Measurements from ENCODE around the gene POU2F1.

Gene POU2F1

DNA sequence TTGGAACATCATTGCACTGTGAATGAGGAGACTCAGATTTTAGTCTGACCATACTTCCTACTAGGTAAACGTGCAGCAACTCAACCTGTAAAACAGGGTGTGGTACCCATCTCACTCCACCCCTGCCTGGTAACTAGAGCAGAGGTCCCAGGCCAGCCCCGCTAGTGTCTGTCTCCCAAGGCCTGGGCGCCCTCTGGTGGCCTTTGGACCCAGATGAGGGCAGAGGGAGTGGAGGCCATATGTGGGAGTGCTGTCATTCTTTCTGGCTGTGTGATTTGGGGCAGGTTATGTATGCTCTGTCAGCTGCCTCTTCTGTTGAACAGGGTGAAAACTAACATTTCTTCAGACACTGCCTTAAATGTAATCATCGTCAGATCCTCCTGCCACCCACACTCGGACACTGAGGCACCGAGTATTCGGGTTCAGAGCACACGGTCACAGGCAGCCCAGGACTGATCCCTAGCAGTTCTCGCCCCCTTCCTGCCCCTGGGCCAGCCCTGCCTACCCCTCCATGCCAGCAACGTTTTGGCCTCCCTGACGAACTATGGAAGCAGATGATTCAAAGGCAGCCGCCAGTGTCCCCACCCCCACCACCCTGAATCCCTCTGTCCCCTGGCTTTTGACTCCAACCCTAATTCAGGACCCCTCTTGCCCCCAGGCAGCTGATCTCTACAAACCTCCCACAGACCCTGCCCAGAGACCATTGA lies 221.6 kb downstream of the POU2F1 start:
- DNase-seq (ENCODE audit: low read depth in 2 of 2) = peak; percentile 13 to 19

DNA sequence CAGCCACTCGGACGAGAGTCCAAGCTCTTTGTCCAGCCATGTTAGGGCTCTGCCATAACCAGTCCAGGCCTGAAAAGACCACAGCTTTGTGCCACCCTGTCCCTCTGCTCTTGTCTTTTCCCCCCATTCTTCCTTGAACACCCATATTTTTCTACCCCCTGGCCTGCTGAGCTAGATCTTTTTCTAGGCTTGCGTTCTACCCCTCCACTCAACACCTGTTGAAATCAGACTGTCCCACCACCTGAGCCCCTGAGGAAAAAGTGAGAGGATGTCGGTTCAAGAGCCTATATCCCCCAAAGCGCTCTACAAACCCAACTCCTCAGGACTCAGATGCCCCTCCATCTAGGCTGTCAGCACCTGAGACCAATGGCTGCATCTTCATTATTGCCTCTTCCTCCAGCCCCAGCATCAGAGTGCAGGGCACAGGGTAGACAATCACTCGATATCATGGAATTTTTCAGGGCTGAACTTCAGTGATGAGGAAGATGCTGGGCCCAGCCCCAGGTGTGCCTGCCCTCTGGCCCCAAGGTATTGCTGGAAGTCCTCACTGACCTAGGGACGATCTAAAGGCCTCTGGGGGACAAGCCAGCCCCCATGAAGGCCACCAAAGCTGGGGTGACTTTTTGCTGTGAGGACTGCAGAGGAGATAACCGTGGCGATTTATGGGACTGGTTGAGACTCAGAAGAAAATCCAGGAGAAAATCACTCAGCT lies 222.3 kb downstream of the POU2F1 start:
- no peak for DNase-seq (ENCODE audit: low read depth in 2 of 2)

DNA sequence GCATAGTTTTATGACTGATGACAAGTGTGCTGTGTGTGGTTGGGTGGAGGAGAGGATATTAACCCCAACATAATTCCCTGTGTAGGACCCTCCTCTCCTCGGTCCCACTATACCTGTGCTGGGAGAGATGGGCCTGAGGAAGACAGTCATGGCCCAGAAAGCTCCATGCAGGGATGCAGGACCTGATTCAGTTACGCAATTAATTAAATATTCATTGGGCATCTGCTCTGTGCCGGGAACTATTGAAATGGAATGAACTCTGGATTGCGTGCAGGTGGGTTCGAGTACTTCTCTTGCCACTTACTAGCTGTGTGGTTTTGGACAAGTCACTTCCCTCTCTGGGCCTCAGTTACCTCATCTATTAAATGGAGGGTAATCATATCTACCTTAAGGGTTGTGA lies 223.1 kb downstream of the POU2F1 start:
- no peak for DNase-seq (ENCODE audit: low read depth in 2 of 2)

DNA sequence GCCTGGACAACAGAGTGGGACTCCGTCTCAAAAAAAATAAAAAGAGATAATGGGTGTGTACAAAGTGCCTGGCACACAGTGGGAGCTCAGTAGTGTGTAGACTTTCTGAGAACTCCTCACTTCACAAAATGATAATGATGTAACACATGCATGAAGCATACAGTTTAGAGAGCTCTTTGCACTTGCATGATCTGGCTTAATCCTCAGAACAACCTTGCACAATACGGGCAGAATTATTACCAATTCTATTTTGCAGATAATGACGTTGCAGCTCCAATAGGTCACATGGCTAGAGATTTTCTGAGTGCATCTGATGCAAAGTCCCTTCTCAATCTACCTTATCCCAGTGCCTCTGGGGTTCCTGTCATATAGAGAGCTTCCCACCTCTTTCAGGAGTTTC lies 226.3 kb downstream of the POU2F1 start:
- DNase-seq (ENCODE audit: low read depth in 2 of 2) = no peak

- no peak for DNase-seq (ENCODE audit: low read depth in 2 of 2)
These were observed 226.9 kb downstream of the POU2F1 start for GRCh38 chr1:167447521-167448136.

GRCh38 chr1:167450843-167451242 lies 230.2 kb downstream of the POU2F1 start:
- DNase-seq (ENCODE audit: low read depth in 2 of 2) = no peak

- no peak for DNase-seq (ENCODE audit: low read depth in 2 of 2)
These were observed 231.8 kb downstream of the POU2F1 start for GRCh38 chr1:167452483-167452882.

- no peak for DNase-seq (ENCODE audit: low read depth in 2 of 2)
These were observed 232.4 kb downstream of the POU2F1 start for GRCh38 chr1:167453123-167453522.

DNA sequence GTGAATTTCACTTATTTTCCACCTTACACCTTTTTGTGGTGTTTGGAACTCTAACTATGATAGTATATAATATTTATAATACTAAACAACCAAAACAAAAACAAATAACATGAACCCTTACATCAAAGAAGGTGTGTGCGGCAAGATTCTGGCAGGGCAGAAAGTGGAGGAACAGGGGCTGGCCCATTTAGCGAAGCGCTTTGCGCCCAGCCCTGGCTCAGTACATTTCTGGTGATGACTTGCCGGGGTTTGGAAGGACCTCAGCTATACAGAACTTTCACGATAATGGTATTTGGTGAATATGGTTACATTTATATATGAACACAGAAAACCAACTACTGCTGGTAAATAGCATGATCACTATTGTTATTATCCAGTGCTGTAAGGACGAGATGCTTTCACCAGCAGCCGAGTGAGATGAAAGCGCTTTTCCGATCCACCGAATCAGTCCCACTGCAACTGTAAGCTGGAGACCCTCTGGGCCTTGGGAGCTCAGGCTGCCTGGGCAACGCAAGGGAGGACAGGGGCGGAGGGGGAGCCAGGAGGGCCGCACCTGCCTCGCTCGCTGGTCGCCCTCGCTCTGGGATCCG lies 233.7 kb downstream of the POU2F1 start:
- no peak for DNase-seq (ENCODE audit: low read depth in 2 of 2)

GRCh38 chr1:167454894-167455785 lies 234.5 kb downstream of the POU2F1 start:
- DNase-seq (ENCODE audit: low read depth in 2 of 2) = no peak

DNA sequence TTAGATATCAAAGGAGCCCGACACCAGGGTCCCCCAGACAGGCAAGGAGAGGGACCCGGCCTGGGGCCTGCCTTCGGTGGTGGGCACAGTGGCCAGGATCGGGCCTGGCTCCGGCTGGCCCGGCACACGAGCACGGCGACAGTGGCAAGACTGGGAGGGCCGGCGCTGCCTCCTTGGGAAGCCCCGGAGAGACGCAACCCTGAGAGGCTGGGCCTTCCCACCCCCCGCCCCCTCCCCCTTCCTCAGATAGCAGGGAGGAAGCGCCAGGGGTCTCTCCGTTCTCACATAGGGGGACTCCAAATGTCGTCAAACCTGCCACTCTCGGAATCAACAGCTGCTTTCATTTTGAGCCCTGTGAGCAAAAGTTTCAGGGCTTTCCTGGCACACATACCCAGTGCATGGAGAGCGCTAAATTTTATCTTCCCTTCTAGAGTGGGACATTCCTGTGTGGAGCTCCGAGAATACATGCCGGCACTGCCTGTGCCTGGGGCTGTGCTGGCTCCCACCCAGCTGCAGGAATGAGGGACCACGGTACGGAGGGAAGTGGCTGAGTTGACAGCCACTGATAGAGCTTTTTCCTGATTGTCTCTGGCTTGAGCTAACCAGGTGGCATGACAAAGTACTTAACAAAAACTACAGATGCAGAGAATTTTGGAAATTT lies 235.2 kb downstream of the POU2F1 start:
- no peak for DNase-seq (ENCODE audit: low read depth in 2 of 2)

DNA sequence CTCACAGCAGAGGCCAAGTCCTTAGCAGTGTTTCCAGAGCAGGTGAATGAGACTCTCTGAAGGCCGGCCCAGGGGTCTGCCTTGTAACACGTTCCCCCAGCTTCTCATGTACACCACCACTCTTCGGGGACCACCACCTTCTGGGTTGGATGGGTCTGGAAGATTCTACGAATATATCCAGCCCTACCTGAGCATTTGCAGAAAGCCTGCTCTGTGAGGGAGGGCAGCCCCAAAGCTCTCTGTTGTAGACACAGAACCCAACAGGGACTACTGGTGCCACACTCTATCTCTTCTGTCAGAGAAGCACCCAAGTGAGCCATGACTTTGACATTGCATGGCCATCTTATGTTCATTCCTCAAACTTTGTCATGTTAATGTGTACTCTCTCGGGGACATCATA lies 235.8 kb downstream of the POU2F1 start:
- no peak for DNase-seq (ENCODE audit: low read depth in 2 of 2)

DNA sequence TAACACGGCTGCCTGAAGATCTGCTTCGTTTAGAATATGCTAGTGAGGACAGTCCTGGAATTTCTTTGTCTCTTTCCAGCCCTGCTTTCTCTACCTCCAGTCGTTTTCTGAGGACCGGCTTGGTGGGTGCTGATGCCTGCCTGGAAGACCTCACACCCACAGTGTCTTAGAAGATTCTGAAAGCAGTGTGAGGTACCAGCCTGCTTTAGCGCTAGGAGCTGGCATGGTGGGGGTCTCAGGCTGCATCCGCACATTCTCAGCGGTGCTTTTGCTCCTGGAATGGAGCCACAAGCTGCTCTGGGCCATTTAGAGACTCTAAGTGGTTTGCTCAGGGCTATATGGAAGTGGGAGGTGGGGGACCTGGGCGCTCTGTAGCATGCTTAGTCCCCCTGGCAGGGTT lies 236.2 kb downstream of the POU2F1 start:
- DNase-seq (ENCODE audit: low read depth in 2 of 2) = no peak

- DNase-seq (ENCODE audit: low read depth in 2 of 2) = no peak
These were observed 237.4 kb downstream of the POU2F1 start for GRCh38 chr1:167457936-167458584.

GRCh38 chr1:167460836-167461235 lies 240.2 kb downstream of the POU2F1 start:
- DNase-seq (ENCODE audit: low read depth in 2 of 2) = no peak

DNA sequence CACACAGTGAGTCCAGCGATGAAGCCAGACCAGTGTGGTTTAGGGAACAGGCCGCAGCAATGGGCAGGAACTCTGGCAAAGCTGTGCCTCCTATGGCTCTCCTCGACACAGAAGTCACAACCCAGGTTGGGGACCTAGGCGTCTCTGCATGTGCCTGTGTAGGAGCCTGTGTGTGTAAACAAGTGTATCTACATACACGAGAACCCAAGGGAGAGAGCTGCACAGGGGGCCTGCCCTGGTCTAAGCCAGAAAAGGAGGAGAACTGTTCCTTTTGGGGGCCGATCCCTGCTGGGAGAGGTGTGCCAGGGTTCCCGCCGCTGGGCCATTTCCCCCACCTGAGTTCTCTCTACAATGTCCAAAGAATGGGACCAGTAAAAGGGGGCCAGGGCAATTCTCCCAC lies 241.7 kb downstream of the POU2F1 start:
- DNase-seq (ENCODE audit: low read depth in 2 of 2) = no peak

- no peak for DNase-seq (ENCODE audit: low read depth in 2 of 2)
These were observed 242.4 kb downstream of the POU2F1 start for GRCh38 chr1:167463080-167463479.

DNA sequence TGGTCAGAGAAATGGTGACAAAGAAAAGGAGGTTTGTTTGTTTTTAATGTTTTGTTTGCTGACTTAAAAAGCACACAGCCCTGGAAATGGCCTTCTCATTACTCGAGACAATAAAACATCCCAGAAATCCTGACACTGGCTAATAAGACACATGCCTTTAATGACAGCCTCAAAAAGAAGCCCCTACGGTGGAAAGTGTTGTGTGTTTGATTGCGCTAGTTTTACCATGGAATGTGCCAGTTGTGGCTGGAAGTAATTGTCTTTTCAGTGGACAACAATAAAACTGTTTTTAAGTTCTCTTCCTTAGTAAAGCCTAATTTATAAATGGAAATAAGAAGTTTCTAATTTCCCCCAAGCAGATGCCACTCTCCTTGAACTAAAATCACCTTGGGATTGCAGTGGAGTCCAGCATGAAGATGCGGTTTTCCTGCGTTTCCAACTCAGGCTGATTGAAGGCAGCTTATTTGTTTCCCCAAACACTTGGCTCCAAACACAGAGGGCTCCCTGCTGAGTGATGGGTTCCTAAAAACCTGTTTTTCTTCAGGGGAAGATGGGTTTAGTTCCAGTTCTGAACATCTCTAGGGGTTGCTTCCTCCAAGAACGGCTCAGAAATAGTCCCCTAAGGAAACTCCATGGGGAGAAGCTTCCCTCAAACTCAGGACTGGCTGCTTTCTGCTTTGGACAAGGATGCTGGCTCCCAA lies 243.3 kb downstream of the POU2F1 start:
- no peak for DNase-seq (ENCODE audit: low read depth in 2 of 2)

DNA sequence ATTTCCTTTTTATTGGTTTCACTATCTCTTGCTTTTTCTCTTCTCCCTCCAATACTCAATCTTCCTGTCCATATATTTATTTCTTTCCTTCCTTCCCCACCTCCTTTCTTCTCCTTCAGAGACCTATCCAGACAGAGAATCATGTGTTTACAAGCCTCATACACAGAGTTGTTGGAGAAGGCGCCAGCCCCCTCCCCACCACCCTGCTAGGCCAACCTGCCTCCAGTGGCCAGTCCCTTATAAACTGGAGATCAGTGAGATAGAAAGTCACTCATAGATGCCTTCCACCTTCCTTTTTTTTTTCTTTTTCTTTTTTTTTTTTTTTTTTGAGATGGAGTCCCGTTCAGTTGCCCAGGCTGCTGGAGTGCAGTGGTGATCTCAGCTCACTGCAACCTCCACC lies 244.3 kb downstream of the POU2F1 start:
- DNase-seq (ENCODE audit: low read depth in 2 of 2) = no peak

GRCh38 chr1:167465743-167466142 lies 245.1 kb downstream of the POU2F1 start:
- no peak for DNase-seq (ENCODE audit: low read depth in 2 of 2)

Data from fibroblast of skin of left biceps (primary cell).